ENCODE results near the gene RTN4RL1.

Gene RTN4RL1

GRCh38 chr17:1948517-1948825 lies 76.7 kb downstream of the RTN4RL1 start:
- H3K4me1 ChIP-seq (ENCODE audit: control insufficient read depth in 1 of 2, insufficient read depth in 2 of 2, low read length in 2 of 2) = peaks cover 0 to 6% of the 10 kb centered on the region in 2 donors

GRCh38 chr17:1947743-1948516 lies 77.2 kb downstream of the RTN4RL1 start:
- no peak overlapping the region for H3K27ac ChIP-seq (ENCODE audit: low read depth, low read length)
- no peaks in the 10 kb centered on the region for H3K27me3 ChIP-seq (ENCODE audit: control insufficient read depth in 1 of 2, insufficient read depth in 2 of 2, low read length in 2 of 2)
- no peak overlapping the region for H3K9ac ChIP-seq (ENCODE audit: low read depth in 1 of 2, low read length in 2 of 2)
- H3K36me3 ChIP-seq (ENCODE audit: control insufficient read depth in 1 of 2, insufficient read depth in 2 of 2, low read length in 2 of 2) = no peaks in the 10 kb centered on the region
- H3K4me3 ChIP-seq (ENCODE audit: low read depth in 1 of 2, low read length in 2 of 2) = no peak overlapping the region
- peaks cover 0 to 6% of the 10 kb centered on the region in 2 donors for H3K4me1 ChIP-seq (ENCODE audit: control insufficient read depth in 1 of 2, insufficient read depth in 2 of 2, low read length in 2 of 2)
- H3K9me3 ChIP-seq (ENCODE audit: control insufficient read depth in 1 of 2, low read length in 2 of 2) = no peaks in the 10 kb centered on the region

More at GRCh38 chr17:1948517-1948825, 76.7 kb downstream of the RTN4RL1 start:
- Histone ChIP-seq H3K4me3 (ENCODE audit: low read depth in 1 of 2, low read length in 2 of 2) (no peak overlapping the region), H3K27ac (ENCODE audit: low read depth, low read length) (no peak overlapping the region), H3K9me3 (ENCODE audit: control insufficient read depth in 1 of 2, low read length in 2 of 2) (no peaks in the 10 kb centered on the region), H3K9ac (ENCODE audit: low read depth in 1 of 2, low read length in 2 of 2) (no peak overlapping the region), H3K36me3 (ENCODE audit: control insufficient read depth in 1 of 2, insufficient read depth in 2 of 2, low read length in 2 of 2) (no peaks in the 10 kb centered on the region), H3K27me3 (ENCODE audit: control insufficient read depth in 1 of 2, insufficient read depth in 2 of 2, low read length in 2 of 2) (no peaks in the 10 kb centered on the region)

- Histone ChIP-seq H3K9ac (ENCODE audit: low read depth in 1 of 2, low read length in 2 of 2) (no peak overlapping the region), H3K9me3 (ENCODE audit: control insufficient read depth in 1 of 2, low read length in 2 of 2) (no peaks in the 10 kb centered on the region), H3K27ac (ENCODE audit: low read depth, low read length) (no peak overlapping the region), H3K4me3 (ENCODE audit: low read depth in 1 of 2, low read length in 2 of 2) (no peak overlapping the region), H3K4me1 (ENCODE audit: control insufficient read depth in 1 of 2, insufficient read depth in 2 of 2, low read length in 2 of 2) (peaks cover 0 to 6% of the 10 kb centered on the region in 2 donors), H3K27me3 (ENCODE audit: control insufficient read depth in 1 of 2, insufficient read depth in 2 of 2, low read length in 2 of 2) (no peaks in the 10 kb centered on the region), H3K36me3 (ENCODE audit: control insufficient read depth in 1 of 2, insufficient read depth in 2 of 2, low read length in 2 of 2) (no peaks in the 10 kb centered on the region)
Observed at GRCh38 chr17:1947229-1947742, 77.8 kb downstream of the RTN4RL1 start.

- Histone ChIP-seq H3K4me3 (ENCODE audit: low read depth in 1 of 2, low read length in 2 of 2) (no peak overlapping the region), H3K27me3 (ENCODE audit: control insufficient read depth in 1 of 2, insufficient read depth in 2 of 2, low read length in 2 of 2) (no peaks in the 10 kb centered on the region), H3K36me3 (ENCODE audit: control insufficient read depth in 1 of 2, insufficient read depth in 2 of 2, low read length in 2 of 2) (no peaks in the 10 kb centered on the region), H3K9ac (ENCODE audit: low read depth in 1 of 2, low read length in 2 of 2) (no peak overlapping the region), H3K4me1 (ENCODE audit: control insufficient read depth in 1 of 2, insufficient read depth in 2 of 2, low read length in 2 of 2) (peaks cover 0 to 6% of the 10 kb centered on the region in 2 donors), H3K9me3 (ENCODE audit: control insufficient read depth in 1 of 2, low read length in 2 of 2) (no peaks in the 10 kb centered on the region), H3K27ac (ENCODE audit: low read depth, low read length) (no peak overlapping the region)
Observed at GRCh38 chr17:1946021-1946932, 78.9 kb downstream of the RTN4RL1 start.

- H3K9me3 ChIP-seq (ENCODE audit: control insufficient read depth in 1 of 2, low read length in 2 of 2) = no peaks in the 10 kb centered on the region
- no peaks in the 10 kb centered on the region for H3K27me3 ChIP-seq (ENCODE audit: control insufficient read depth in 1 of 2, insufficient read depth in 2 of 2, low read length in 2 of 2)
- peaks cover 0 to 6% of the 10 kb centered on the region in 2 donors for H3K4me1 ChIP-seq (ENCODE audit: control insufficient read depth in 1 of 2, insufficient read depth in 2 of 2, low read length in 2 of 2)
- H3K36me3 ChIP-seq (ENCODE audit: control insufficient read depth in 1 of 2, insufficient read depth in 2 of 2, low read length in 2 of 2) = no peaks in the 10 kb centered on the region
- no peak overlapping the region for H3K9ac ChIP-seq (ENCODE audit: low read depth in 1 of 2, low read length in 2 of 2)
- no peak overlapping the region for H3K4me3 ChIP-seq (ENCODE audit: low read depth in 1 of 2, low read length in 2 of 2)
- no peak overlapping the region for H3K27ac ChIP-seq (ENCODE audit: low read depth, low read length)
Observed at GRCh38 chr17:1945621-1946020, 79.5 kb downstream of the RTN4RL1 start.

GRCh38 chr17:1943436-1943831 lies 81.7 kb downstream of the RTN4RL1 start:
- no peak overlapping the region for H3K27ac ChIP-seq (ENCODE audit: low read depth, low read length)
- H3K9me3 ChIP-seq (ENCODE audit: control insufficient read depth in 1 of 2, low read length in 2 of 2) = no peaks in the 10 kb centered on the region
- H3K9ac ChIP-seq (ENCODE audit: low read depth in 1 of 2, low read length in 2 of 2) = no peak overlapping the region
- H3K4me3 ChIP-seq (ENCODE audit: low read depth in 1 of 2, low read length in 2 of 2) = no peak overlapping the region
- H3K4me1 ChIP-seq (ENCODE audit: control insufficient read depth in 1 of 2, insufficient read depth in 2 of 2, low read length in 2 of 2) = peaks cover 0 to 6% of the 10 kb centered on the region in 2 donors
- no peaks in the 10 kb centered on the region for H3K27me3 ChIP-seq (ENCODE audit: control insufficient read depth in 1 of 2, insufficient read depth in 2 of 2, low read length in 2 of 2)
- H3K36me3 ChIP-seq (ENCODE audit: control insufficient read depth in 1 of 2, insufficient read depth in 2 of 2, low read length in 2 of 2) = no peaks in the 10 kb centered on the region

- no peak overlapping the region for H3K27ac ChIP-seq (ENCODE audit: low read depth, low read length)
- H3K4me3 ChIP-seq (ENCODE audit: low read depth in 1 of 2, low read length in 2 of 2) = no peak overlapping the region
- no peaks in the 10 kb centered on the region for H3K27me3 ChIP-seq (ENCODE audit: control insufficient read depth in 1 of 2, insufficient read depth in 2 of 2, low read length in 2 of 2)
- no peaks in the 10 kb centered on the region for H3K9me3 ChIP-seq (ENCODE audit: control insufficient read depth in 1 of 2, low read length in 2 of 2)
- no peak overlapping the region for H3K9ac ChIP-seq (ENCODE audit: low read depth in 1 of 2, low read length in 2 of 2)
- peaks cover 0 to 6% of the 10 kb centered on the region in 2 donors for H3K4me1 ChIP-seq (ENCODE audit: control insufficient read depth in 1 of 2, insufficient read depth in 2 of 2, low read length in 2 of 2)
- H3K36me3 ChIP-seq (ENCODE audit: control insufficient read depth in 1 of 2, insufficient read depth in 2 of 2, low read length in 2 of 2) = no peaks in the 10 kb centered on the region
Observed at GRCh38 chr17:1942666-1943435, 82.3 kb downstream of the RTN4RL1 start.

- Histone ChIP-seq H3K4me3 (ENCODE audit: low read depth in 1 of 2, low read length in 2 of 2) (no peak overlapping the region), H3K36me3 (ENCODE audit: control insufficient read depth in 1 of 2, insufficient read depth in 2 of 2, low read length in 2 of 2) (no peaks in the 10 kb centered on the region), H3K27ac (ENCODE audit: low read depth, low read length) (no peak overlapping the region), H3K4me1 (ENCODE audit: control insufficient read depth in 1 of 2, insufficient read depth in 2 of 2, low read length in 2 of 2) (no peaks in the 10 kb centered on the region), H3K27me3 (ENCODE audit: control insufficient read depth in 1 of 2, insufficient read depth in 2 of 2, low read length in 2 of 2) (no peaks in the 10 kb centered on the region), H3K9me3 (ENCODE audit: control insufficient read depth in 1 of 2, low read length in 2 of 2) (no peaks in the 10 kb centered on the region), H3K9ac (ENCODE audit: low read depth in 1 of 2, low read length in 2 of 2) (no peak overlapping the region)
Observed at GRCh38 chr17:1942066-1942365, 83.1 kb downstream of the RTN4RL1 start.

GRCh38 chr17:1941272-1942065 lies 83.7 kb downstream of the RTN4RL1 start:
- Histone ChIP-seq H3K4me3 (ENCODE audit: low read depth in 1 of 2, low read length in 2 of 2) (no peak overlapping the region), H3K27ac (ENCODE audit: low read depth, low read length) (no peak overlapping the region), H3K36me3 (ENCODE audit: control insufficient read depth in 1 of 2, insufficient read depth in 2 of 2, low read length in 2 of 2) (no peaks in the 10 kb centered on the region), H3K4me1 (ENCODE audit: control insufficient read depth in 1 of 2, insufficient read depth in 2 of 2, low read length in 2 of 2) (no peaks in the 10 kb centered on the region), H3K9ac (ENCODE audit: low read depth in 1 of 2, low read length in 2 of 2) (no peak overlapping the region), H3K27me3 (ENCODE audit: control insufficient read depth in 1 of 2, insufficient read depth in 2 of 2, low read length in 2 of 2) (no peaks in the 10 kb centered on the region), H3K9me3 (ENCODE audit: control insufficient read depth in 1 of 2, low read length in 2 of 2) (no peaks in the 10 kb centered on the region)
